ENCODE results near the gene GJA3.

DNA sequence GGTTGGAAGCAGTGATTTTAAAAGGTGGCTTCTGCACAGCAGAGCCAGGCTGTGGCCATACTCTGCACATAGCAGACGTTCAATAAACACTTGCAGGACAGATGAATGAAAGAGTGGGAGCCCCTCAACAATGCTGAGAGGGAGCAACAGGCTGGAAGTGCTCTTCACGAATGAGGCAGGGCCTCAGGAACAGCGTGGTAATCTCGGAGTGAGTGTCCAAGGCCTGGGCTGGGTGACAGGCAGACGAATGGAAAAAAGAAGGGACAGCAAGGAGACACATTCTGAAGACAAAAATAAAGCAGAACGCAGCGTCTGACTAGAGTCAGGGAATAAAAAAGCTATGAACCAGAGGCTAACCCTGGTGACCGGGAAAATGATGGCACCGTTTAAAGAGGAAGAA is 11.1 kb downstream of the GJA3 start:
- TF ChIP-seq, protein P1, sequence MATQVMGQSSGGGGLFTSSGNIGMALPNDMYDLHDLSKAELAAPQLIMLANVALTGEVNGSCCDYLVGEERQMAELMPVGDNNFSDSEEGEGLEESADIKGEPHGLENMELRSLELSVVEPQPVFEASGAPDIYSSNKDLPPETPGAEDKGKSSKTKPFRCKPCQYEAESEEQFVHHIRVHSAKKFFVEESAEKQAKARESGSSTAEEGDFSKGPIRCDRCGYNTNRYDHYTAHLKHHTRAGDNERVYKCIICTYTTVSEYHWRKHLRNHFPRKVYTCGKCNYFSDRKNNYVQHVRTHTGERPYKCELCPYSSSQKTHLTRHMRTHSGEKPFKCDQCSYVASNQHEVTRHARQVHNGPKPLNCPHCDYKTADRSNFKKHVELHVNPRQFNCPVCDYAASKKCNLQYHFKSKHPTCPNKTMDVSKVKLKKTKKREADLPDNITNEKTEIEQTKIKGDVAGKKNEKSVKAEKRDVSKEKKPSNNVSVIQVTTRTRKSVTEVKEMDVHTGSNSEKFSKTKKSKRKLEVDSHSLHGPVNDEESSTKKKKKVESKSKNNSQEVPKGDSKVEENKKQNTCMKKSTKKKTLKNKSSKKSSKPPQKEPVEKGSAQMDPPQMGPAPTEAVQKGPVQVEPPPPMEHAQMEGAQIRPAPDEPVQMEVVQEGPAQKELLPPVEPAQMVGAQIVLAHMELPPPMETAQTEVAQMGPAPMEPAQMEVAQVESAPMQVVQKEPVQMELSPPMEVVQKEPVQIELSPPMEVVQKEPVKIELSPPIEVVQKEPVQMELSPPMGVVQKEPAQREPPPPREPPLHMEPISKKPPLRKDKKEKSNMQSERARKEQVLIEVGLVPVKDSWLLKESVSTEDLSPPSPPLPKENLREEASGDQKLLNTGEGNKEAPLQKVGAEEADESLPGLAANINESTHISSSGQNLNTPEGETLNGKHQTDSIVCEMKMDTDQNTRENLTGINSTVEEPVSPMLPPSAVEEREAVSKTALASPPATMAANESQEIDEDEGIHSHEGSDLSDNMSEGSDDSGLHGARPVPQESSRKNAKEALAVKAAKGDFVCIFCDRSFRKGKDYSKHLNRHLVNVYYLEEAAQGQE (IDR thresholded peaks at IDR 0.05) = no peak
- TF ChIP-seq, protein P2, sequence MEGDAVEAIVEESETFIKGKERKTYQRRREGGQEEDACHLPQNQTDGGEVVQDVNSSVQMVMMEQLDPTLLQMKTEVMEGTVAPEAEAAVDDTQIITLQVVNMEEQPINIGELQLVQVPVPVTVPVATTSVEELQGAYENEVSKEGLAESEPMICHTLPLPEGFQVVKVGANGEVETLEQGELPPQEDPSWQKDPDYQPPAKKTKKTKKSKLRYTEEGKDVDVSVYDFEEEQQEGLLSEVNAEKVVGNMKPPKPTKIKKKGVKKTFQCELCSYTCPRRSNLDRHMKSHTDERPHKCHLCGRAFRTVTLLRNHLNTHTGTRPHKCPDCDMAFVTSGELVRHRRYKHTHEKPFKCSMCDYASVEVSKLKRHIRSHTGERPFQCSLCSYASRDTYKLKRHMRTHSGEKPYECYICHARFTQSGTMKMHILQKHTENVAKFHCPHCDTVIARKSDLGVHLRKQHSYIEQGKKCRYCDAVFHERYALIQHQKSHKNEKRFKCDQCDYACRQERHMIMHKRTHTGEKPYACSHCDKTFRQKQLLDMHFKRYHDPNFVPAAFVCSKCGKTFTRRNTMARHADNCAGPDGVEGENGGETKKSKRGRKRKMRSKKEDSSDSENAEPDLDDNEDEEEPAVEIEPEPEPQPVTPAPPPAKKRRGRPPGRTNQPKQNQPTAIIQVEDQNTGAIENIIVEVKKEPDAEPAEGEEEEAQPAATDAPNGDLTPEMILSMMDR (IDR thresholded peaks at IDR 0.05; ENCODE audit: low read depth, low read length, missing input control) = no peak
- TF ChIP-seq JUND (IDR thresholded peaks at IDR 0.05) (no peak), RXRA (IDR thresholded peaks at IDR 0.05) (no peak)
- TF ChIP-seq, protein P3, sequence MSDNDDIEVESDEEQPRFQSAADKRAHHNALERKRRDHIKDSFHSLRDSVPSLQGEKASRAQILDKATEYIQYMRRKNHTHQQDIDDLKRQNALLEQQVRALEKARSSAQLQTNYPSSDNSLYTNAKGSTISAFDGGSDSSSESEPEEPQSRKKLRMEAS (IDR thresholded peaks at IDR 0.05) = no peak
